ENCODE results near the gene IGSF10. TPM values are rescaled to one million over a fixed set of nuclear protein-coding genes. Genes with fewer than 3 reads are reported as not detected.

The IGSF10 gene
- total RNA-seq, 1 donor from 2014 or later: 6.8 TPM

DNA sequence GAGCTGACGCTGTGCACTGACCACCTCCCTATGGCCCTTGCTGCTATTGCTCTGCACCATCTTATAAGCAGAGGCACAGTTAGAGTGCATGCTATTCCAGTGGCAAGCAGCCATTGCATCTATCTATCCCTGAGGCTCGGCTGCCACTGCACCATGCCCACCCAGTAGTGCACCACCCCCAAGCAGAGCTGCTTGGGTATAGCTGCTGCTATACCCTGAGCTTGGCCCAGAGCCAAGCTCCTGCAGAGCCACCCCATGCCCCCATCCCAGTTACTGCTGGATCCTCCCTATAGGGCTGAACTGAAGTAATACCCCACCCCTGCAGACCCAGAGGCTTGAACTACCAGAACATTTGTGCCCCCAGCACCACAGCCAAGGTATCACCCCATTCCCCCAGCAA is 19.6 kb upstream of the IGSF10 start:
- Mint-ChIP-seq H3K4me3 (no peak overlapping the region), H3K27ac (no peak overlapping the region), H3K27me3 (no peaks in the 10 kb centered on the region), H3K9me3 (peaks cover 10% of the 10 kb centered on the region), H3K4me1 (ENCODE audit: unreplicated experiment) (peaks cover 14% of the 10 kb centered on the region), H3K36me3 (no peaks in the 10 kb centered on the region)
- TF ChIP-seq, protein P1, sequence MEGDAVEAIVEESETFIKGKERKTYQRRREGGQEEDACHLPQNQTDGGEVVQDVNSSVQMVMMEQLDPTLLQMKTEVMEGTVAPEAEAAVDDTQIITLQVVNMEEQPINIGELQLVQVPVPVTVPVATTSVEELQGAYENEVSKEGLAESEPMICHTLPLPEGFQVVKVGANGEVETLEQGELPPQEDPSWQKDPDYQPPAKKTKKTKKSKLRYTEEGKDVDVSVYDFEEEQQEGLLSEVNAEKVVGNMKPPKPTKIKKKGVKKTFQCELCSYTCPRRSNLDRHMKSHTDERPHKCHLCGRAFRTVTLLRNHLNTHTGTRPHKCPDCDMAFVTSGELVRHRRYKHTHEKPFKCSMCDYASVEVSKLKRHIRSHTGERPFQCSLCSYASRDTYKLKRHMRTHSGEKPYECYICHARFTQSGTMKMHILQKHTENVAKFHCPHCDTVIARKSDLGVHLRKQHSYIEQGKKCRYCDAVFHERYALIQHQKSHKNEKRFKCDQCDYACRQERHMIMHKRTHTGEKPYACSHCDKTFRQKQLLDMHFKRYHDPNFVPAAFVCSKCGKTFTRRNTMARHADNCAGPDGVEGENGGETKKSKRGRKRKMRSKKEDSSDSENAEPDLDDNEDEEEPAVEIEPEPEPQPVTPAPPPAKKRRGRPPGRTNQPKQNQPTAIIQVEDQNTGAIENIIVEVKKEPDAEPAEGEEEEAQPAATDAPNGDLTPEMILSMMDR (conservative IDR thresholded peaks at IDR 0.05): no peak
- no peak for DNase-seq (ENCODE audit: extremely low spot score, unreplicated experiment)

- Mint-ChIP-seq H3K27ac (no peak overlapping the region), H3K4me1 (ENCODE audit: unreplicated experiment) (peaks cover 14% of the 10 kb centered on the region), H3K27me3 (no peaks in the 10 kb centered on the region), H3K9me3 (peaks cover 10% of the 10 kb centered on the region), H3K4me3 (no peak overlapping the region), H3K36me3 (no peaks in the 10 kb centered on the region)
- no peak for DNase-seq (ENCODE audit: extremely low spot score, unreplicated experiment)
- TF ChIP-seq, protein P1 (conservative IDR thresholded peaks at IDR 0.05): no peak
These were observed 18.6 kb upstream of the IGSF10 start for GRCh38 chr3:151479452-151479851.

- Mint-ChIP-seq H3K4me1 (ENCODE audit: unreplicated experiment) (peaks cover 14% of the 10 kb centered on the region), H3K27ac (no peak overlapping the region), H3K4me3 (no peak overlapping the region), H3K9me3 (peaks cover 10% of the 10 kb centered on the region), H3K36me3 (no peaks in the 10 kb centered on the region), H3K27me3 (no peaks in the 10 kb centered on the region)
- TF ChIP-seq, protein P1 (conservative IDR thresholded peaks at IDR 0.05): no peak
- DNase-seq (ENCODE audit: extremely low spot score, unreplicated experiment): no peak
These were observed 17.5 kb upstream of the IGSF10 start for GRCh38 chr3:151478335-151478697.

- Mint-ChIP-seq H3K36me3 (no peaks in the 10 kb centered on the region), H3K4me3 (no peak overlapping the region), H3K27ac (no peak overlapping the region), H3K9me3 (peaks cover 10% of the 10 kb centered on the region), H3K4me1 (ENCODE audit: unreplicated experiment) (peaks cover 14% of the 10 kb centered on the region), H3K27me3 (no peaks in the 10 kb centered on the region)
- TF ChIP-seq, protein P1 (conservative IDR thresholded peaks at IDR 0.05): no peak
- no peak for DNase-seq (ENCODE audit: extremely low spot score, unreplicated experiment)
These were observed 16.9 kb upstream of the IGSF10 start for GRCh38 chr3:151477591-151478334.

DNA sequence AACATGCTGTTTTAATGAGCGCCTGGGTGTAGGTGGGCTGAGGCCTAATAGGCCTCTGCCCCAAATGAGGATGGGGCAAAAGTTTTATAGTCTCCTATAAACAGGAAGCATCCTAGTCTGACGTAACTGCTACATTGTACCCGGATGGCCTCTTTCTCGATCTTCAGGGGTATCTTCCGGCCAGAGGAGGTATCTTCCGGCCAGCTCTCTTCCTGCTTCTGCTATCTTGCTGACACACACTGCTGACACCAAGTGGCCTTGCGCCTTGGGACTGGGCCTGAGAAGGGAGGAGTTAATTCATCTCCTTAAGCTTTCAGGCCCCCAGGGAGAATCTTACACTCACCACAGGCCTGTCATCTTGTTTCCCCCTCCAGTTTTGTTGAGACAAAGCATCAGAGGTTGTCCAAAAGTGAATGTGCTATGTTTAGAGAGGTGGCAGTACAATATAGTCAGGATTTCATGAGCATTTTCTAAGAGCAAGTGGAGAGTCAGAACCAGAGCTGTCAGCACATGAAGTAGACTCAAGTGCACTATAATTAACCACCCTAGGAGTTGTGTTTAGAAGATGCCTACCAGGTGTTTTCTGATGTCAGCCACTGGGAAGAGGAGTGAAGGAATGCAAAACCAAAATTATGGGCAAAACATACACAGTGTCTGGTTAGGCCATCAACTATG is 15.6 kb upstream of the IGSF10 start:
- TF ChIP-seq, protein P1 (conservative IDR thresholded peaks at IDR 0.05): no peak
- no peaks in the 10 kb centered on the region for H3K36me3 Mint-ChIP-seq
- no peaks in the 10 kb centered on the region for H3K27me3 Mint-ChIP-seq
- H3K4me1 Mint-ChIP-seq (ENCODE audit: unreplicated experiment): peaks cover 14% of the 10 kb centered on the region
- no peak for DNase-seq (ENCODE audit: extremely low spot score, unreplicated experiment)
- no peaks in the 10 kb centered on the region for H3K9me3 Mint-ChIP-seq
- no peak overlapping the region for H3K4me3 Mint-ChIP-seq
- no peak overlapping the region for H3K27ac Mint-ChIP-seq

Data from type B pancreatic cell (in vitro differentiated cells).